Trophoblast cell (in vitro differentiated cells and primary cell): ENCODE data around the gene HOXD3.

Source experiments
- DNase-seq, 2 donors: peaks; one replicate each; pipeline ENCODE4 v3.0.0-alpha.2; 2016
- H2AFZ ChIP-seq: 2 replicates; pipeline ENCODE4 v1.6.1; 2013; ENCODE audit warnings: low read length, moderate library complexity, mild to moderate bottlenecking; ENCODE audit not compliant: insufficient read depth, poor library complexity
- H2AK5ac ChIP-seq: 2 replicates; pipeline ENCODE4 v1.6.1; 2013; ENCODE audit warnings: mild to moderate bottlenecking, low read length
- H2BK120ac ChIP-seq: 2 replicates; pipeline ENCODE4 v1.6.1; 2013; ENCODE audit warnings: low read length, mild to moderate bottlenecking, moderate library complexity; ENCODE audit not compliant: insufficient read depth, poor library complexity
- H2BK12ac ChIP-seq: 2 replicates; pipeline ENCODE4 v1.6.1; 2013; ENCODE audit warnings: mild to moderate bottlenecking, low read length, moderate library complexity
- H2BK5ac ChIP-seq: 2 replicates; pipeline ENCODE4 v1.6.1; 2013; ENCODE audit warnings: low read length, low read depth, moderate library complexity, mild to moderate bottlenecking; ENCODE audit not compliant: poor library complexity
- H3K14ac ChIP-seq: 2 replicates; pipeline ENCODE4 v1.6.1; 2013; ENCODE audit warnings: mild to moderate bottlenecking, low read length
- H3K18ac ChIP-seq: 2 replicates; pipeline ENCODE4 v1.6.1; 2013; ENCODE audit warnings: mild to moderate bottlenecking, low read length
- H3K23ac ChIP-seq: 2 replicates; pipeline ENCODE4 v1.6.1; 2013; ENCODE audit warnings: low read length
- H3K27ac ChIP-seq: 2 replicates; pipeline ENCODE4 v1.5.1; 2013; ENCODE audit warnings: low read depth, mild to moderate bottlenecking, inconsistent platforms, low read length, moderate library complexity
- H3K27me3 ChIP-seq: 2 replicates; pipeline ENCODE4 v1.6.1; 2013; ENCODE audit warnings: inconsistent platforms, mild to moderate bottlenecking, low read length, moderate library complexity; ENCODE audit not compliant: insufficient read depth
- H3K36me3 ChIP-seq, 2 experiments: 1 replicate in 1 of 2; 2 replicates in 1 of 2; pipeline ENCODE4 v1.6.1; 2013; ENCODE audit warnings: low read length in 2 of 2, mild to moderate bottlenecking in 2 of 2, moderate library complexity in 1 of 2; ENCODE audit not compliant: insufficient read depth in 2 of 2, control insufficient read depth in 1 of 2
- H3K4ac ChIP-seq: 2 replicates; pipeline ENCODE4 v1.6.1; 2013; ENCODE audit warnings: low read depth, mild to moderate bottlenecking, low read length, moderate library complexity
- H3K4me1 ChIP-seq, 2 experiments: 1 replicate in 1 of 2; 2 replicates in 1 of 2; pipeline ENCODE4 v1.6.1; 2013; ENCODE audit warnings: low read length in 2 of 2, mild to moderate bottlenecking in 2 of 2, moderate library complexity in 1 of 2; ENCODE audit not compliant: insufficient read depth in 2 of 2, control insufficient read depth in 1 of 2
- H3K4me2 ChIP-seq: 2 replicates; pipeline ENCODE4 v1.6.1; 2013; ENCODE audit warnings: inconsistent platforms, mild to moderate bottlenecking, low read length, moderate library complexity
- H3K4me3 ChIP-seq: 2 replicates; pipeline ENCODE4 v1.5.1; 2013; ENCODE audit warnings: mild to moderate bottlenecking, low read depth, low read length, inconsistent platforms
- H3K79me1 ChIP-seq: one replicate; pipeline ENCODE4 v1.6.1; 2013; ENCODE audit warnings: low read length
- H3K79me2 ChIP-seq: 2 replicates; pipeline ENCODE4 v1.6.1; 2013; ENCODE audit warnings: low read length, mild to moderate bottlenecking; ENCODE audit not compliant: control insufficient read depth, insufficient read depth, poor library complexity
- H3K9ac ChIP-seq: 2 replicates; pipeline ENCODE4 v1.6.1; 2013; ENCODE audit warnings: mild to moderate bottlenecking, low read length
- H3K9me3 ChIP-seq: 2 replicates; pipeline ENCODE4 v1.6.1; 2013; ENCODE audit warnings: low read depth, mild to moderate bottlenecking, control low read depth, inconsistent platforms, low read length; ENCODE audit not compliant: insufficient read depth
- H4K12ac ChIP-seq: 2 replicates; pipeline ENCODE4 v1.6.1; 2013; ENCODE audit warnings: low read depth, mild to moderate bottlenecking, low read length, moderate library complexity
- H4K8ac ChIP-seq: 2 replicates; pipeline ENCODE4 v1.6.1; 2013; ENCODE audit warnings: low read depth, mild to moderate bottlenecking, low read length, moderate library complexity
- H4K91ac ChIP-seq: one replicate; pipeline ENCODE4 v1.6.1; 2013; ENCODE audit warnings: low read depth, mild to moderate bottlenecking, low read length, moderate library complexity
- WGBS: extraction: QIAGEN DNeasy Blood & Tissue Kit; methylation state at CpG from one replicate; pipeline ENCODE4 v1.1.7; 2013; ENCODE audit warnings: missing lambda C conversion rate; ENCODE audit not compliant: insufficient read length, insufficient coverage; ENCODE audit errors: extremely low coverage; 5-methylcytosine and 5-hydroxymethylcytosine counted together

Gene HOXD3

DNA sequence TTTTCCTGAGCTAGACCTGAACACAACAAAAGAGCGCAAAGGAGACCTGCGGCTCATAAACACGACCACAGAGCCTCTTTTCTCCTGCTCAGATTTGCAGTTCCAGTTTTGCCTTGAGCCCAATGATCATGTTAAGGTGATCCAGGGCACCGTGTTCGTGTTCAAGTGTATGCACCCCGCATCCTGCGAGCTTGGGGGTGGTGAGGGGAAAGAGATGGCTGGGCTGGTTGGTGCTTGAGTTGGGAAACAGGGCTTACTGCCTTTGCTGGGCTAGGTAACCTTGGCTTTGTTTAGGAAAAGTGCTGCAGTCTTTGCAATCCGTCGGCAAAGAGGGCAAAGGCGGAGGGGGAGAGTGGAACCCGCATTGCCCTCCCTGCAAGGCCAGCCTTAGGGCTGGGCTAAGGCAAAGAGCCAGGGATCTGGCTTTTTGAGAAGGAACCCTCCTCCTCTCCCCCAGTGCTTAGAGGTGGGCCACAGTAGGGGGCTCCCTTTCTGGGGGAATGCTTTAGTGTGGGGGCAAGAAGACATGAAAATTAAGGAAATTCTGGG, 39.2 kb upstream of the HOXD3 start:
- Histone ChIP-seq H4K8ac (no peak overlapping the region), H3K4me2 (no peak overlapping the region), H3K4me1 (peaks cover 4 to 8% of the 10 kb centered on the region in 2 experiments), H3K23ac (no peak overlapping the region), H3K79me2 (no peaks in the 10 kb centered on the region), H3K27ac (no peak overlapping the region), H3K36me3 (no peaks in the 10 kb centered on the region), H3K79me1 (no peaks in the 10 kb centered on the region), H2AFZ (no peak overlapping the region), H2BK12ac (no peak overlapping the region), H3K9ac (no peak overlapping the region), H3K9me3 (peaks cover 22% of the 10 kb centered on the region), H2AK5ac (no peak overlapping the region), H3K18ac (no peak overlapping the region), H3K4ac (no peak overlapping the region), H3K27me3 (peaks cover 89% of the 10 kb centered on the region), H4K91ac (no peak overlapping the region), H2BK5ac (no peak overlapping the region), H2BK120ac (no peak overlapping the region), H3K4me3 (no peak overlapping the region), H4K12ac (no peak overlapping the region), H3K14ac (no peak overlapping the region)
- DNase-seq, result no peak
- no CpG with 5 or more reads among the region's 11 CpGs for WGBS

GRCh38 chr2:176118601-176119339, 38.3 kb upstream of the HOXD3 start:
- WGBS, result 100% methylated on average over 1 of the region's 24 CpGs
- Histone ChIP-seq H2BK5ac (no peak overlapping the region), H3K4me1 (peaks cover 5 to 9% of the 10 kb centered on the region in 2 experiments), H3K23ac (no peak overlapping the region), H3K79me1 (no peaks in the 10 kb centered on the region), H2AK5ac (no peak overlapping the region), H4K12ac (no peak overlapping the region), H3K36me3 (no peaks in the 10 kb centered on the region), H3K79me2 (no peaks in the 10 kb centered on the region), H2BK120ac (no peak overlapping the region), H4K91ac (no peak overlapping the region), H3K27ac (no peak overlapping the region), H3K4me3 (no peak overlapping the region), H3K27me3 (peaks cover 90% of the 10 kb centered on the region), H3K4me2 (no peak overlapping the region), H3K14ac (no peak overlapping the region), H3K4ac (no peak overlapping the region), H4K8ac (no peak overlapping the region), H3K18ac (no peak overlapping the region), H3K9ac (no peak overlapping the region), H3K9me3 (peaks cover 22% of the 10 kb centered on the region), H2AFZ (no peak overlapping the region), H2BK12ac (no peak overlapping the region)
- DNase-seq, result peak in 1 of 2 donors; percentile 43

DNA sequence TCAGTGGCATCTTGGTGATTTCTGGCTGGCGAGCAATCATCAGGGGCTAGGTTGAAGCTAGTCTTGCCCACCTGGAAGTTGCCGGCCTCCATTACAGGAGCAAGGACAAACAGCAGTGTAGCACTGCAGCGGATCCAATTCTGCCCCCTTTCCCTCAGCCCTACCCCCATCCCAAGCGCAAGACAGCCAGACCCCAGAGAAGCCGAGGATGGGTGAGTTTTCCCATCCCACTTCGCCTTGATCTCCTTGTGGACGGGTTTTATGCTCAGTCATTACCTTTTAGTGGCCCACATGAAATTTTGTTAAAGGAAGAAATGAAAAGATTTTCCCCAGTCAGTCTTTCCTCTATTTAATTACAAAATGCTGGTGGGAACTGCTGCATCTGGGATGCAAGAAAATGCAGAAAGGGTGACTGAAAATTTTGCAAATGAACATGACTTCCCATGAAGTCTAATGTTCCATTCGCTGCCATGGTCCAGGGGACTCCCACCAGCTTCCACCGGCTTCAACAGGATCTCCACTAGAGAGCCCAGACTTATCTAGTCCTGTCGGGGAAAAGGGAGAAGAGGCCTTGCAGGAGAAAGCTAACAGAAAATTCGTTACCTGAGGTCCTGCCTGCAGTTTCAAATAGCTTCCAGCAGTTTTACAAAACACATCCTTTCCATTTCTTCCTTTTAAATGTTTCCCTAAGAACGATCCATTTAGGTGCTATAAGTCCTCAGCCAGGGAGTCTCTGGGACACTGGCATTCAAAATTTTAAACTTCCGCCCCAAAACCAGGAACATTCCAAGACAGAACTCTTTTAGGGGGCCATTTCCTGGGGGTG, 36.5 kb upstream of the HOXD3 start:
- Histone ChIP-seq H3K4me3 (no peak overlapping the region), H3K36me3 (no peaks in the 10 kb centered on the region), H3K9me3 (peaks cover 24% of the 10 kb centered on the region), H3K79me1 (no peaks in the 10 kb centered on the region), H4K12ac (no peak overlapping the region), H3K27ac (no peak overlapping the region), H2AK5ac (no peak overlapping the region), H3K23ac (no peak overlapping the region), H3K4me2 (no peak overlapping the region), H4K8ac (no peak overlapping the region), H2BK12ac (no peak overlapping the region), H3K79me2 (no peaks in the 10 kb centered on the region), H2BK5ac (no peak overlapping the region), H3K27me3 (peaks cover 94% of the 10 kb centered on the region), H3K14ac (no peak overlapping the region), H2BK120ac (no peak overlapping the region), H3K4me1 (peaks cover 5 to 9% of the 10 kb centered on the region in 2 experiments), H4K91ac (no peak overlapping the region), H2AFZ (no peak overlapping the region), H3K9ac (no peak overlapping the region), H3K4ac (no peak overlapping the region), H3K18ac (no peak overlapping the region)
- DNase-seq, result no peak
- no CpG with 5 or more reads among the region's 13 CpGs for WGBS

GRCh38 chr2:176121190-176122051, 35.7 kb upstream of the HOXD3 start:
- Histone ChIP-seq H3K23ac (no peak overlapping the region), H2BK12ac (no peak overlapping the region), H3K4me1 (peaks cover 5 to 9% of the 10 kb centered on the region in 2 experiments), H4K91ac (no peak overlapping the region), H2BK5ac (no peak overlapping the region), H2AFZ (no peak overlapping the region), H3K14ac (no peak overlapping the region), H3K9ac (no peak overlapping the region), H2AK5ac (no peak overlapping the region), H3K18ac (no peak overlapping the region), H3K4ac (no peak overlapping the region), H3K27me3 (peaks cover 92% of the 10 kb centered on the region), H3K27ac (no peak overlapping the region), H3K9me3 (peaks cover 18% of the 10 kb centered on the region), H3K79me2 (no peaks in the 10 kb centered on the region), H4K12ac (no peak overlapping the region), H3K36me3 (no peaks in the 10 kb centered on the region), H2BK120ac (no peak overlapping the region), H3K4me2 (no peak overlapping the region), H3K79me1 (no peaks in the 10 kb centered on the region), H3K4me3 (no peak overlapping the region), H4K8ac (no peak overlapping the region)
- no CpG with 5 or more reads among the region's 53 CpGs for WGBS
- DNase-seq, result no peak
